Kasumi-1 (cell line): ENCODE data around the gene KCTD19.
"Not testable (repeated sequence)": the region's sequence is repeated elsewhere in the genome, so short reads cannot be mapped to it uniquely, and the experiment has no call there.

Experiments used
- DNase-seq, 2 experiments: peaks; one replicate each; lab custom pipeline; 2025; lab: John Stamatoyannopoulos, UW

Gene KCTD19

GRCh38 chr16:67326472-67327309 lies at the start of gene KCTD19, which contains the start of gene LRRC36:
KCTD19 (minus strand) TSS chr16:67326741; CDS start chr16:67326707, 34 bp downstream.
LRRC36 (plus strand) TSS chr16:67326815; CDS start chr16:67326863, 48 bp downstream.
- DNase-seq, result no peak

- DNase-seq, result not testable (repeated sequence)
These were observed 49.5 kb upstream of the KCTD19 start for GRCh38 chr16:67376012-67376411.

GRCh38 chr16:67372664-67373063 lies 46.1 kb upstream of the KCTD19 start:
- peak; percentile 49 to 62 for DNase-seq

GRCh38 chr16:67370661-67371060 lies 44.1 kb upstream of the KCTD19 start:
- no peak for DNase-seq

- peak in 1 of 2 experiments; percentile 27 for DNase-seq
These were observed 38.2 kb upstream of the KCTD19 start for GRCh38 chr16:67364600-67365235.

- DNase-seq, result no peak
These were observed 34.5 kb upstream of the KCTD19 start for GRCh38 chr16:67361038-67361437.

GRCh38 chr16:67359540-67360269 lies 33.2 kb upstream of the KCTD19 start:
- not testable (repeated sequence) for DNase-seq

- DNase-seq, result no peak
These were observed 31.0 kb upstream of the KCTD19 start for GRCh38 chr16:67357561-67357960.

GRCh38 chr16:67356396-67356795 lies 29.9 kb upstream of the KCTD19 start:
- no peak for DNase-seq

GRCh38 chr16:67352463-67352862 lies 25.9 kb upstream of the KCTD19 start:
- DNase-seq, result not testable (repeated sequence)

- no peak for DNase-seq
These were observed 23.8 kb upstream of the KCTD19 start for GRCh38 chr16:67350324-67350723.

- DNase-seq, result peak; percentile 60 to 69
These were observed 22.6 kb upstream of the KCTD19 start for GRCh38 chr16:67349172-67349571.

- no peak for DNase-seq
These were observed 19.8 kb upstream of the KCTD19 start for GRCh38 chr16:67346341-67346740.

- no peak for DNase-seq
These were observed 18.9 kb upstream of the KCTD19 start for GRCh38 chr16:67345401-67345800.

GRCh38 chr16:67342616-67343015 lies 16.1 kb upstream of the KCTD19 start:
- DNase-seq, result no peak

- DNase-seq, result no peak
These were observed 14.7 kb upstream of the KCTD19 start for GRCh38 chr16:67341250-67341649.

- peak; percentile 12 to 32 for DNase-seq
These were observed 12.9 kb upstream of the KCTD19 start for GRCh38 chr16:67339453-67339852.

GRCh38 chr16:67336648-67337047 lies 10.1 kb upstream of the KCTD19 start:
- DNase-seq, result no peak

- no peak for DNase-seq
These were observed 9.6 kb upstream of the KCTD19 start for GRCh38 chr16:67336116-67336515.

GRCh38 chr16:67333315-67333714 lies 6.8 kb upstream of the KCTD19 start:
- DNase-seq, result no peak

- no peak for DNase-seq
These were observed 3.4 kb upstream of the KCTD19 start for GRCh38 chr16:67329901-67330300.

- no peak for DNase-seq
These were observed 1.2 kb upstream of the KCTD19 start for GRCh38 chr16:67327743-67328142.

GRCh38 chr16:67326115-67326471 lies 448 bp downstream of the KCTD19 start:
- DNase-seq, result no peak
